ENCODE results near the gene PRKCH. TPM values are rescaled to one million over a fixed set of nuclear protein-coding genes. Genes with fewer than 3 reads are reported as not detected.

Gene PRKCH
- total RNA-seq, 4 donors from 2014 or later = 49.5 to 147 (median 59.2) TPM

DNA sequence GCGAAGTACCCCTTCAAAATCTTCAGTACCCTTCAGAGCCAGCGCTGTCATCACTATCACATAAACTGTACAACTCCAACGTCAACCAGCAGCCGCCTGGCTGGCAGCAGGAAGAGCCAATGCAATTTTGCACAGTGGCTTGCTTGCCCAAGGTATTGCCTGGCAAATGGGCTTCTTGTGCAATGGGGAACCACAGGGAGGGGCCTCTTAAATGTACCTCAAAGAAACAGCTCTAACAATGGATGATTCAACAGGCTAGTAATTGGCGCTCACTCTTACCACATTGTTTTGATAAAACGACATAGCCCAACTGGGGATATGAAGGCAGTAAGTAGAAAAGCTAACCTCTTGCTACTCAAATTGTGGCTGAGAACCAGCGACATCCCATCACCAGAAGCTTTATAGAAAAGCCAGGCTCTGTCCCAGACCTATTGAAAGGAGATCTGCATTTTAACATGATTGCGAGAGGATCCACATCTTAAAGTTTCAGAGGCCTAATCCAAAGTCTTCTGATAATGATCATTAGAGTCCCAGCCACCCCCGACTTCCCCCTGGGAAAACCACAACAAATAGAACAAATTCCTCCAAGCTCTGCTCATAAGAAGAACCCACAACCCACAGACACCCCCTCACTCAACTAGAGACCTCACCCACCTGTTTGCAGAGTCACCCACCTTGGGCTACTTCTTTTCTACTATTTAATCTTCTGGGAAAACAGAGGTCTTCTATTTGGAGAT, 248.6 kb downstream of the PRKCH start:
- peak overlapping the region; percentile 75 for H3K27ac ChIP-seq

DNA sequence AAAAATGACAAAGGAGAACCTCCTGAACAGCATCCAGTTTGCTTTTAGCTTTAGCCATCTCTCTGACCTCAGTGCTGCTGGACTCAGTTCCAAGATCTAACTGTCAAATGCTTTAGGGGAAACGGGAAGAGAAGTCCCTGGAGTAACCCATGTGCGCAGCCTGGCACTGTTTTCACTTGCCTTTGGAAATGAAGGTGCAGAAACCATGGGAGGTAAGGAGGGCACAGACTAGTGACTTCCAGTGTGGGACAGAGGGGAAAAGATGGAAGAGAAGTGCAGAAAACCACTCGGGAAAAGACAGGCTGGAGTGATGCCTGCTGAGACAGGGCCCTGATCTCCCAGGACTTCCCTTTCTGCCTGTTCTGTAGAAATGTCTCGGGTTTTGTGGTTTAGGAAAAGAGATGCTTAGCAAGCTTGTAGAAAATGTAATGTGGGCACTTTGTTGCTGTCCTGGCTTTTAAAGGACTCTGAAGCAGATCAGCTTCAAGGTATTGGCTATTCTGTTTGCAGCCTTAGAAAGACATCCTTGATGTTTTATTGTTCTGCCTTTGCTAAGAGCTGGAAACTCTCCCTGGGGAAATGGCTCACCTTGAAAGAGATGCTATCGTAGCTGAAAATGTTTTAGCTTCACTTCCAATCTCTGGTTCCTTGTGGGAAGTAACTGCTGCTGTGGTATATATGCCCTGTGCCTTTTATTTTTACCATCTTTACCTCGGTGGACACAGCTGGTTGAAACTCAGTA, 249.3 kb downstream of the PRKCH start:
- H3K36me3 ChIP-seq = no peaks in the 10 kb centered on the region
- WGBS = 66% methylated on average over 6 of the region's 6 CpGs
- peaks cover 63% of the 10 kb centered on the region for H3K4me1 ChIP-seq
- no peaks in the 10 kb centered on the region for H3K27me3 ChIP-seq
- TF ChIP-seq POLR2A (IDR thresholded peaks at IDR 0.05) (no peak), EP300 (IDR thresholded peaks at IDR 0.05) (no peak), POLR2AphosphoS5 (IDR thresholded peaks at IDR 0.05) (no peak)
- TF ChIP-seq, protein P1, sequence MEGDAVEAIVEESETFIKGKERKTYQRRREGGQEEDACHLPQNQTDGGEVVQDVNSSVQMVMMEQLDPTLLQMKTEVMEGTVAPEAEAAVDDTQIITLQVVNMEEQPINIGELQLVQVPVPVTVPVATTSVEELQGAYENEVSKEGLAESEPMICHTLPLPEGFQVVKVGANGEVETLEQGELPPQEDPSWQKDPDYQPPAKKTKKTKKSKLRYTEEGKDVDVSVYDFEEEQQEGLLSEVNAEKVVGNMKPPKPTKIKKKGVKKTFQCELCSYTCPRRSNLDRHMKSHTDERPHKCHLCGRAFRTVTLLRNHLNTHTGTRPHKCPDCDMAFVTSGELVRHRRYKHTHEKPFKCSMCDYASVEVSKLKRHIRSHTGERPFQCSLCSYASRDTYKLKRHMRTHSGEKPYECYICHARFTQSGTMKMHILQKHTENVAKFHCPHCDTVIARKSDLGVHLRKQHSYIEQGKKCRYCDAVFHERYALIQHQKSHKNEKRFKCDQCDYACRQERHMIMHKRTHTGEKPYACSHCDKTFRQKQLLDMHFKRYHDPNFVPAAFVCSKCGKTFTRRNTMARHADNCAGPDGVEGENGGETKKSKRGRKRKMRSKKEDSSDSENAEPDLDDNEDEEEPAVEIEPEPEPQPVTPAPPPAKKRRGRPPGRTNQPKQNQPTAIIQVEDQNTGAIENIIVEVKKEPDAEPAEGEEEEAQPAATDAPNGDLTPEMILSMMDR (IDR thresholded peaks at IDR 0.05) = no peak
- H3K4me3 ChIP-seq = no peak overlapping the region
- H3K27ac ChIP-seq = peak overlapping the region; percentile 63
- no peak for DNase-seq (ENCODE audit: low spot score in 2 of 2)
- H3K9me3 ChIP-seq = no peaks in the 10 kb centered on the region

More for the DNA sequence above, 248.6 kb downstream of the PRKCH start:
- Histone ChIP-seq H3K4me1 (peaks cover 64% of the 10 kb centered on the region), H3K27me3 (no peaks in the 10 kb centered on the region), H3K36me3 (no peaks in the 10 kb centered on the region), H3K4me3 (no peak overlapping the region), H3K9me3 (no peaks in the 10 kb centered on the region)
- TF ChIP-seq POLR2AphosphoS5 (IDR thresholded peaks at IDR 0.05) (peak in 2 of 3 donors; percentile 57 to 88), POLR2A (IDR thresholded peaks at IDR 0.05) (no peak)
- 62% methylated on average over 9 of the region's 9 CpGs for WGBS
- DNase-seq (ENCODE audit: low spot score in 2 of 2) = peak in 1 of 2 donors; percentile 74

DNA sequence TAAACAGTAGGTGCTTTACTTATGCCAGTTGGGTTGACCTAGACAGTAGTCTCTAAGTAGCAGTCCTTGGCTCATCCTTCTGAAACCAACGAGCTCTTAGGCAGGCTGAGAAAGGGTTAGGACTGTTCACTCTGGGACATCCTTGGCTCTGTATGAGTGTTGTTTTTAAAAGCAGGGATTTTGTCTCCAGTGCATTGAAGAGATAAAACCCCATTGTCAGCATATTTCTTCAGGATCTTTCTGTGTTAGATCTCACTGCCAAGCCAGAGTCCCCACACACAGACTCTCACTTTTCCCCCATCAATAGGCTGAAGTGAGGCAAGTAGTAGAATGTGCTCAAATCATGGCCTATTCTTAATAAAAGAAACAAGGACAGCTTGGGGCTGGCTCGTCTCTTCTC, 250.5 kb downstream of the PRKCH start:
- no peak for DNase-seq (ENCODE audit: low spot score in 2 of 2)
- Histone ChIP-seq H3K27ac (no peak overlapping the region), H3K4me1 (peaks cover 55% of the 10 kb centered on the region), H3K4me3 (no peak overlapping the region), H3K9me3 (no peaks in the 10 kb centered on the region), H3K27me3 (no peaks in the 10 kb centered on the region), H3K36me3 (no peaks in the 10 kb centered on the region)
- 70% methylated on average over 2 of the region's 2 CpGs for WGBS
- TF ChIP-seq POLR2A (IDR thresholded peaks at IDR 0.05) (no peak), POLR2AphosphoS5 (IDR thresholded peaks at IDR 0.05) (no peak), EP300 (IDR thresholded peaks at IDR 0.05) (no peak)
- TF ChIP-seq, protein P1 (IDR thresholded peaks at IDR 0.05) = no peak

DNA sequence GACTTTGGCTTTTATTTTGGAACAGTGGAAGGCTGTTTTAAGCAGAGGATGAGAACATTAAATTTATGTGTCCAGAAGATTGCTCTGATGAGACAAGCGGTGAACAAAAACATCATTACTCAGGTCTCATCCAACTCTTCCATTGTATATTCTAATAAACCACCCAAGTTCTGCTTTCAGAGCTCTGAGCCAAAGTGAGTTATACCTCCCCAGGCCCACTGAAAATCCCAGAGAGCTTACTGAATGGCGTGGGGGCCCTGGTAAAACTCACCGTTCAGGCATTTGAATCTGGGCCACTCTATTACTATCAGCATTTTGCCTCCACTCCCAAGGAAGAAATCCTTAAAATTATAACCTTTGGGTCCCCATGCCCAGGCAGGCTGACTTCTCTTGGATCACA, 251.9 kb downstream of the PRKCH start:
- WGBS = 63% methylated on average over 3 of the region's 3 CpGs
- H3K27me3 ChIP-seq = no peaks in the 10 kb centered on the region
- no peaks in the 10 kb centered on the region for H3K9me3 ChIP-seq
- H3K4me1 ChIP-seq = peaks cover 47% of the 10 kb centered on the region
- H3K27ac ChIP-seq = peak overlapping the region; percentile 8
- H3K4me3 ChIP-seq = no peak overlapping the region
- no peak for DNase-seq (ENCODE audit: low spot score in 2 of 2)
- H3K36me3 ChIP-seq = no peaks in the 10 kb centered on the region
- TF ChIP-seq POLR2A (IDR thresholded peaks at IDR 0.05) (no peak), EP300 (IDR thresholded peaks at IDR 0.05) (no peak), POLR2AphosphoS5 (IDR thresholded peaks at IDR 0.05) (no peak)
- TF ChIP-seq, protein P1 (IDR thresholded peaks at IDR 0.05) = no peak

DNA sequence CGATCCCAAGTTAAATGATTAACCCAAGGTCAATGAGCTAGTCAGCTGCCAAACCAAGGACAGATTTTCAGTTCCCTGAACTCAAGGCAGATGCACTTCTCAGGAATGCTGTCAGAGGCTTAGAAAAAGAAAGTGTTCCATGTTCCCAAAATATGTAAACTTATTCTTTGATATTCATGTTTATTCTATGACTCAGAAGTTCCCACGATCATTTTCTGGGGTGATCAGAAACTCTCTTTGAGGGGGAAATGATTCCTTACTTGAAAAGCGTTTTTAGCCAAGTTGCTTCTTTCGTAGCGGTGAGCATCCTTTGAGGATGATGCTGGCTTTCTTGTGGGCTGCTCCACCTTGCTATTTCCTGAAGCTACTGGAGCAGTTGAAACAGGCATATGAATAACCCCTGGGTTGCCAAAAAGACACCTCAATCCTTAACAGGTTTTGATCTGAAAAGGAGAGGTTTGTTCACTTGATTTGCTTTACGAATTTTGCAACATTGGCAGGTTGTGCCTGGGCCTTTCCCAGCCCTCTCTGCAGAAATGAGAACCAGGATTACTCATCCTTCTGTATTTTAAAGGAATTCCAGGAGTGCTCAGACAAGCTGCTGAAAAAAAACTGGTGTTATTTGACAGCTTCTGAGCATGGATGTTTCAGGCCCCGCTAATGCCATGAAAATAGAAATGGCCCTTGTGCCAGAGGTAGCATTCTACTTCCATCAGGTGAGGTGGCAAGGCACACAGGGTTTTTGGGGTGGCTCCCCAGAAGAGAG, 252.6 kb downstream of the PRKCH start:
- H3K9me3 ChIP-seq = no peaks in the 10 kb centered on the region
- H3K4me1 ChIP-seq = peaks cover 41% of the 10 kb centered on the region
- H3K27ac ChIP-seq = peak overlapping the region; percentile 8
- no peak overlapping the region for H3K4me3 ChIP-seq
- TF ChIP-seq, protein P1 (IDR thresholded peaks at IDR 0.05) = no peak
- WGBS = 44% methylated on average over 7 of the region's 7 CpGs
- H3K36me3 ChIP-seq = no peaks in the 10 kb centered on the region
- no peaks in the 10 kb centered on the region for H3K27me3 ChIP-seq
- DNase-seq (ENCODE audit: low spot score in 2 of 2) = no peak
